HepG2 (cell line): Measurements from ENCODE around the gene H6PD.

Experiments
- CREB1 ChIP-seq, 2 experiments: fragments of 450-650 bp in 1 of 2; IDR thresholded peaks; 2 replicates each; pipeline ENCODE4 v1.6.1; 2016 to 2017; ENCODE audit warnings: control low read depth in 1 of 2, mild to moderate bottlenecking in 1 of 2, missing compliant biosample characterization in 1 of 2, missing genetic modification characterization in 1 of 2
- FOXM1 ChIP-seq: sonication (generic); formaldehyde crosslinking; IDR thresholded peaks from 2 replicates; pipeline ENCODE4 v1.5.0; 2020; ENCODE audit warnings: missing genetic modification reagents
- GATA4 ChIP-seq: sonication (generic); IDR thresholded peaks from 2 replicates; pipeline ENCODE4 v1.6.1; 2016; ENCODE audit warnings: antibody characterized with exemption, low read depth, borderline replicate concordance
- HNRNPUL1 ChIP-seq: fragments of 200-400 bp; formaldehyde crosslinking; IDR thresholded peaks from 2 replicates; pipeline ENCODE4 v1.6.1; 2017; ENCODE audit warnings: low read depth, mild to moderate bottlenecking, low read length, moderate library complexity
- JUN ChIP-seq: sonication (generic); formaldehyde crosslinking; IDR thresholded peaks from 2 replicates; pipeline ENCODE4 v1.4.0; 2020; ENCODE audit warnings: mild to moderate bottlenecking, missing genetic modification reagents
- JUND ChIP-seq: sonication (generic); formaldehyde crosslinking; IDR thresholded peaks from 2 replicates; pipeline ENCODE4 v1.8.0; 2022; ENCODE audit warnings: mild to moderate bottlenecking, missing genetic modification reagents
- ZBTB26 ChIP-seq: IDR thresholded peaks from 2 replicates; pipeline ENCODE4 v1.6.1; 2016; ENCODE audit warnings: missing compliant biosample characterization, missing genetic modification reagents, borderline replicate concordance
- ZBTB4 ChIP-seq: sonication (generic); formaldehyde crosslinking; IDR thresholded peaks from 2 replicates; pipeline ENCODE4 v1.4.0; 2020; ENCODE audit warnings: missing genetic modification reagents, mild to moderate bottlenecking, borderline replicate concordance
- ZNF670 ChIP-seq: sonication (generic); formaldehyde crosslinking; IDR thresholded peaks from 2 replicates; pipeline ENCODE4 v1.8.0; 2022; ENCODE audit warnings: mild to moderate bottlenecking, missing genetic modification reagents, borderline replicate concordance
- TF ChIP-seq, protein P1 (sequence below), 2 experiments: IDR thresholded peaks; 2 replicates each; pipeline ENCODE4 v1.6.1; 2011 to 2012; ENCODE audit warnings: low read length in 2 of 2, borderline replicate concordance in 1 of 2, low read depth in 1 of 2, mild to moderate bottlenecking in 1 of 2, moderate library complexity in 1 of 2

DNA sequence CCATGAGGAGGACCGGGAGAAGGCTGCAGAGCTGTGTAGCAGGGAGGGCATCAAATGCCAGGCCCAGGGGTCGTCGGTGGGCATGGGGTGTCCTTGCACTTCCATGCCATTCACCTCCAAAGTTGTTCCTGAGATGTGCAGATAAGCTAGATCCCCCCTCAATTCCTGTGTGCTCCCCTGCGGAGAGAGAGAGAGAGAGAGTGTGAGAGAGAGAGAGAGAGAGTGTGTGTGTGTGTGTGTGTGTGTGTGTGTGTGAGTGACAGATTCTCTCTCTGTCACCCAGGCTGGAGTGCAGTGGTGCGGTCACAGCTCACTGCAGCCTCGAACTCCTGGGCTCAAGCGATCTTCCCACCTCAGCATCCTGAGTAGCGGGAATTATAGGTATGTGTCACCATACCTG, 74.5 kb downstream of the H6PD start:
- TF ChIP-seq HNRNPUL1: no peak
- TF ChIP-seq ZBTB26 (CRISPR knock-in tag): no peak
- no peak for TF ChIP-seq CREB1 (IDR thresholded peaks at IDR 0.05)
- TF ChIP-seq CREB1 (CRISPR knock-in tag; IDR thresholded peaks at IDR 0.05): no peak
- no peak for TF ChIP-seq JUN (CRISPR knock-in tag)
- no peak for TF ChIP-seq GATA4
- no peak for TF ChIP-seq FOXM1 (CRISPR knock-in tag)
- no peak for TF ChIP-seq JUND
- TF ChIP-seq ZBTB4 (CRISPR knock-in tag): no peak
- TF ChIP-seq ZNF670: no peak
- TF ChIP-seq, protein P1, sequence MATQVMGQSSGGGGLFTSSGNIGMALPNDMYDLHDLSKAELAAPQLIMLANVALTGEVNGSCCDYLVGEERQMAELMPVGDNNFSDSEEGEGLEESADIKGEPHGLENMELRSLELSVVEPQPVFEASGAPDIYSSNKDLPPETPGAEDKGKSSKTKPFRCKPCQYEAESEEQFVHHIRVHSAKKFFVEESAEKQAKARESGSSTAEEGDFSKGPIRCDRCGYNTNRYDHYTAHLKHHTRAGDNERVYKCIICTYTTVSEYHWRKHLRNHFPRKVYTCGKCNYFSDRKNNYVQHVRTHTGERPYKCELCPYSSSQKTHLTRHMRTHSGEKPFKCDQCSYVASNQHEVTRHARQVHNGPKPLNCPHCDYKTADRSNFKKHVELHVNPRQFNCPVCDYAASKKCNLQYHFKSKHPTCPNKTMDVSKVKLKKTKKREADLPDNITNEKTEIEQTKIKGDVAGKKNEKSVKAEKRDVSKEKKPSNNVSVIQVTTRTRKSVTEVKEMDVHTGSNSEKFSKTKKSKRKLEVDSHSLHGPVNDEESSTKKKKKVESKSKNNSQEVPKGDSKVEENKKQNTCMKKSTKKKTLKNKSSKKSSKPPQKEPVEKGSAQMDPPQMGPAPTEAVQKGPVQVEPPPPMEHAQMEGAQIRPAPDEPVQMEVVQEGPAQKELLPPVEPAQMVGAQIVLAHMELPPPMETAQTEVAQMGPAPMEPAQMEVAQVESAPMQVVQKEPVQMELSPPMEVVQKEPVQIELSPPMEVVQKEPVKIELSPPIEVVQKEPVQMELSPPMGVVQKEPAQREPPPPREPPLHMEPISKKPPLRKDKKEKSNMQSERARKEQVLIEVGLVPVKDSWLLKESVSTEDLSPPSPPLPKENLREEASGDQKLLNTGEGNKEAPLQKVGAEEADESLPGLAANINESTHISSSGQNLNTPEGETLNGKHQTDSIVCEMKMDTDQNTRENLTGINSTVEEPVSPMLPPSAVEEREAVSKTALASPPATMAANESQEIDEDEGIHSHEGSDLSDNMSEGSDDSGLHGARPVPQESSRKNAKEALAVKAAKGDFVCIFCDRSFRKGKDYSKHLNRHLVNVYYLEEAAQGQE (IDR thresholded peaks at IDR 0.05; ENCODE audit: borderline replicate concordance in 1 of 2, low read depth in 1 of 2, low read length in 2 of 2): no peak
